ENCODE results near the gene TAS2R60. TPM values are rescaled to one million over a fixed set of nuclear protein-coding genes. Genes with fewer than 3 reads are reported as not detected.
"Not testable (repeated sequence)": the region's sequence is repeated elsewhere in the genome, so short reads cannot be mapped to it uniquely, and the experiment has no call there.

TAS2R60 gene, protein sequence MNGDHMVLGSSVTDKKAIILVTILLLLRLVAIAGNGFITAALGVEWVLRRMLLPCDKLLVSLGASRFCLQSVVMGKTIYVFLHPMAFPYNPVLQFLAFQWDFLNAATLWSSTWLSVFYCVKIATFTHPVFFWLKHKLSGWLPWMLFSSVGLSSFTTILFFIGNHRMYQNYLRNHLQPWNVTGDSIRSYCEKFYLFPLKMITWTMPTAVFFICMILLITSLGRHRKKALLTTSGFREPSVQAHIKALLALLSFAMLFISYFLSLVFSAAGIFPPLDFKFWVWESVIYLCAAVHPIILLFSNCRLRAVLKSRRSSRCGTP
- not detected in 2 replicates for total RNA-seq

- DNase-seq (ENCODE audit: extremely low read depth, low read depth, low spot score): no peak
Measured at GRCh38 chr7:143443153-143443552, at the start of gene TAS2R60. TAS2R60 (plus strand) TSS chr7:143443453; CDS start chr7:143443453, 0 bp downstream.

- DNase-seq (ENCODE audit: extremely low read depth, low read depth, low spot score): no peak
Measured at GRCh38 chr7:143394068-143394467, 49.2 kb upstream of the TAS2R60 start.

- DNase-seq (ENCODE audit: extremely low read depth, low read depth, low spot score): no peak
Measured at GRCh38 chr7:143394777-143395176, 48.5 kb upstream of the TAS2R60 start.

DNA sequence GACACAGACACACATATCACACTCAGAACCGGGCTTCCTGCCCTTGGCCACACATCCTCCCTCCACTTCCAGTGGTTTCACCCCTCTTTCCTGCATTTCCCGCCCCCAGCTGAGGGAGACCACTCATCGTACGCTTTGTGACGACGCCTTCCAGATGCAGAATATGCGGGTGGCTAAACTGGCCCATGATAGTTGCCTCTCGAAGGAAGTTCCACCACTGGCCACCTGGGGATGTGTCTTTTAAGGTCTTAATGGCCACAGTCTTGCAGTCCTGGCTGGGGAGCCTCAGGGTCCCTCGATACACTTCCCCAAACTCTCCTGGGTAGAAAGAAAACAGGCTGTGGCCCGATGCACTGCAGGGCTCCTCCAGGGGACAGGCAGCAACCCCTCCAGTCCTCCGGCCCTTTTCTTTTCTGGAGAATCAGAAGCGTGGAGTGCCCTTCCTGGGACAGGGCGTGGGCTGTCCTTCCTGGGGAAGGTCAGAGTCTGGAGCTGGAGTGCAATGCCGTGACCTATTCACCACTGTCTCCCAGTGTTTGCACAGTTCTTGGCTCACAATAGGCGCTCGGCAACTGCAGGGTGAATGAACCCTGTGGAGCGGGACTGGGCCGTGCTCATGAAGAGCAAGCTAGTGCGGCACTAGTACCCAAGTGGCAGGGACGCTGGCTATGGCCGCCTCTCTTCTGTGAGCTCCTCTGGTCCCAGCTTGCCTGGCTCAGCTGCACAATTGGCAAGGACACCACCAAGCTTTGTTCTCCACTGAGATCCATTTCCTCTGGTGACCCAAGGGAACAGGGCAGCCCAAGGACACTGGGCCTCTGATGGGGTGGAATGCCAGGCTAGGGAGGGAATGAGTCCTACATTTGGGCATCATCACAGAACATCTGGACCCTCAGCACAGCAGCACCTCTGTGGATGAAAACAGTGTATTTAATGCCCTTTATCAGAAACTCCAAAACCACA is 47.8 kb upstream of the TAS2R60 start:
- DNase-seq (ENCODE audit: extremely low read depth, low read depth, low spot score): no peak

DNA sequence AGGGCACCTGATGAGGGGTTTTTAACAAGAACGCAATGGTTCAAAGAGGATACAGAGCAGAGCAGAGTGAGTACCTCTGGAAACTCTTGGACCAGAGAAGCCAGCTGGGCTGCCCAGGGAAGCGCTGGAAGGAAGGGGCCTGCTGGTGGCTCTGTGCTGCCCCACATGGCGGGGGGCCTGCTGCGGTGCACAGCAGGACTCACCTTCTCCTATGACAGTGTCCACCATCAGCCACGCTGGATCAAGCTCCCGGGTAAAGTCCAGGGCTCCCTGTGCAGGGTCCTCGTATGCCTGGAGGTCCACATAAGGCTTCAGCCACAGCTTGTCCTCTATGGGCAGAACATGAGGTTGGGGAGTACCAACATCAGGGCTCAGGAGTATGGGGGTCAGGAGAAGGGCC is 47.1 kb upstream of the TAS2R60 start:
- no peak for DNase-seq (ENCODE audit: extremely low read depth, low read depth, low spot score)

- DNase-seq (ENCODE audit: extremely low read depth, low read depth, low spot score): no peak
Measured at GRCh38 chr7:143396625-143397556, 46.4 kb upstream of the TAS2R60 start.

GRCh38 chr7:143397710-143398530 is 45.3 kb upstream of the TAS2R60 start:
- no peak for DNase-seq (ENCODE audit: extremely low read depth, low read depth, low spot score)

GRCh38 chr7:143398616-143399015 is 44.6 kb upstream of the TAS2R60 start:
- DNase-seq (ENCODE audit: extremely low read depth, low read depth, low spot score): no peak

- DNase-seq (ENCODE audit: extremely low read depth, low read depth, low spot score): no peak
Measured at GRCh38 chr7:143399151-143399550, 44.1 kb upstream of the TAS2R60 start.

- no peak for DNase-seq (ENCODE audit: extremely low read depth, low read depth, low spot score)
Measured at GRCh38 chr7:143399642-143400041, 43.6 kb upstream of the TAS2R60 start.

DNA sequence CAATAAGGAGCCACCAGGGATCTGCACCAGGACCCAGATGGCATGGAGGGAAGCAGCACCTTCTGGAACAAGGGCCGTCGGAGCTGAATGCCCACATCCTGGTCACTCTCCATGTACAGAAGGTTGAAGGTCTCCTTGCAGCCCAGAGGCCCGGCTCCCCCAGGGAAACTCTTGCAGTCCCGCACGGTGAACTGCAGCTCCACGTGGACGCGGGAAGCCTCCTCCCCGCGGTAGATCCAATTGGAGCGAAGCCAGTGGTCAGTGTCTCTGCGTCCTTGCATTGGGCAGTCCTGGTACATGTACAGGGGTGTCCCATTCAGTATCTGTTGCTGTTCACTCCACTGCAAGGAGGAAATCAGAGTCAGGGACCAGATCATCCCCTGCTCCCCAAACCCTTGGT is 42.0 kb upstream of the TAS2R60 start:
- no peak for DNase-seq (ENCODE audit: extremely low read depth, low read depth, low spot score)

GRCh38 chr7:143402233-143402632 is 41.0 kb upstream of the TAS2R60 start:
- not testable (repeated sequence) for DNase-seq (ENCODE audit: extremely low read depth, low read depth, low spot score)

GRCh38 chr7:143405173-143406001 is 37.9 kb upstream of the TAS2R60 start:
- no peak for DNase-seq (ENCODE audit: extremely low read depth, low read depth, low spot score)

- no peak for DNase-seq (ENCODE audit: extremely low read depth, low read depth, low spot score)
Measured at GRCh38 chr7:143406002-143406357, 37.3 kb upstream of the TAS2R60 start.

GRCh38 chr7:143407287-143408251 is 35.7 kb upstream of the TAS2R60 start:
- DNase-seq (ENCODE audit: extremely low read depth, low read depth, low spot score): no peak

- no peak for DNase-seq (ENCODE audit: extremely low read depth, low read depth, low spot score)
Measured at GRCh38 chr7:143408252-143408685, 35.0 kb upstream of the TAS2R60 start.

DNA sequence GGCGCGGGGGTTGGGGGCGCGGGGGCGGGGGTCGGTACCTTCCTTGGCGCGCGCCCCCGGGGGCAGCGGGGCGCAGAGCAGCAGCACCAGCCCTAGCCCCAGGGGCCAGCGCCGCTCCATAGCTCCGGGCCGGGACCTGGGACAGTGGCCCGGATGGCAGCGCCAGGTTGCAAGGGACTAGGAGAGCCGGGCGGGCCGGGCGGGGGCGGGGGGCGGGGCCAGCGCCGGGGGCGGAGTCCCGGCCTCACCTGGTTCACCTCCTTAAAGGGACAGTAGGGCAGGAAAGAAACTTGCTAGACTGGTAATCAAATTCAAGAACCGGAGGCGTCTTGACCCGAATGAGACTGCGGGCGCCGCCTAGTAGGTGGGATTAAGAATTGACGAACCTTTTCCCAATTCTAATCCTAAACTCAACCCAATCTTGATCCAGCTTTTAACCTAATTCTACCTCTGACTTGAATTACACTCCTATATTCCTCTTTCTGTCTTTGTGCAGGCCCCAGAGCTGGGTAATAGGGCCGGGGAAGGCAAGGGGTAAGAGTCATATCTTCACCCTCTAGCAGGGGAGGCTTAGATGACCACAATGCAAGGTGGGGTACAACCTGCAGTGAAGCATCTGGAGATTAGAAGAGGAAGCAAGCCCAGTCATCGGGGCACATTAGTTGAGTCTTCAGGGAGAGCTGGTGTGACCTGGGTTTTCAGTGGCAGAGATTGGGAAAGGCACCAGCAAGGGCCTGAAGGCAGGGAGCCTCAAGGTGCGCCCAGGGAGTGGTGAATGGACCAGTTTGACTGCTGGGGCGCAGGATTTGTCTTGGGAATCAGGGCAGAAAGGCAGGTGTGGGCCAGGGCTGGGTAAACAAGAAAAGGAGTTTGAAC is 34.3 kb upstream of the TAS2R60 start, which contains the start of gene EPHA1:
Gene EPHA1, minus strand, starts transcription at position 171 of the 876 bp plus-strand sequence. Its CDS starts 51 bp downstream, at position 120.
- no peak for DNase-seq (ENCODE audit: extremely low read depth, low read depth, low spot score)
